ENCODE results near the gene DDX3X.
"Not testable (repeated sequence)": the region's sequence is repeated elsewhere in the genome, so short reads cannot be mapped to it uniquely, and the experiment has no call there.

The DDX3X gene

GRCh38 chrX:41377624-41378023 is 43.7 kb downstream of the DDX3X start:
- DNase-seq, result no peak

- no peak for DNase-seq
Measured at GRCh38 chrX:41381685-41382084, 47.7 kb downstream of the DDX3X start.

- DNase-seq, result no peak
Measured at GRCh38 chrX:41382714-41383645, 49.0 kb downstream of the DDX3X start.

GRCh38 chrX:41384051-41384705 is 50.2 kb downstream of the DDX3X start:
- no peak for DNase-seq

- DNase-seq, result no peak
Measured at GRCh38 chrX:41386222-41386990, 52.4 kb downstream of the DDX3X start.

- no peak for DNase-seq
Measured at GRCh38 chrX:41388543-41388942, 54.6 kb downstream of the DDX3X start.

- no peak for DNase-seq
Measured at GRCh38 chrX:41389311-41389888, 55.4 kb downstream of the DDX3X start.

- not testable (repeated sequence) for DNase-seq
Measured at GRCh38 chrX:41390576-41390975, 56.6 kb downstream of the DDX3X start.

- DNase-seq, result no peak
Measured at GRCh38 chrX:41391606-41392005, 57.6 kb downstream of the DDX3X start.

- no peak for DNase-seq
Measured at GRCh38 chrX:41394293-41394692, 60.3 kb downstream of the DDX3X start.

GRCh38 chrX:41397219-41397618 is 63.3 kb downstream of the DDX3X start:
- no peak for DNase-seq

GRCh38 chrX:41397768-41398167 is 63.8 kb downstream of the DDX3X start:
- no peak for DNase-seq

- DNase-seq, result not testable (repeated sequence)
Measured at GRCh38 chrX:41402556-41402955, 68.6 kb downstream of the DDX3X start.

- no peak for DNase-seq
Measured at GRCh38 chrX:41405551-41405950, 71.6 kb downstream of the DDX3X start.

- DNase-seq, result no peak
Measured at GRCh38 chrX:41406201-41406600, 72.2 kb downstream of the DDX3X start.

- DNase-seq, result no peak
Measured at GRCh38 chrX:41407816-41408215, 73.9 kb downstream of the DDX3X start.

GRCh38 chrX:41408576-41408975 is 74.6 kb downstream of the DDX3X start:
- no peak for DNase-seq

- DNase-seq, result no peak
Measured at GRCh38 chrX:41409006-41409405, 75.0 kb downstream of the DDX3X start.

- not testable (repeated sequence) for DNase-seq
Measured at GRCh38 chrX:41411222-41411621, 77.3 kb downstream of the DDX3X start.

GRCh38 chrX:41412261-41413081 is 78.5 kb downstream of the DDX3X start:
- no peak for DNase-seq
